ENCODE measurements around the gene SMPD3. TPM values are rescaled to one million over a fixed set of nuclear protein-coding genes. Genes with fewer than 3 reads are reported as not detected.
A peak's percentile ranks its signal among the peaks of the same experiment; 100 is the strongest.

SMPD3 gene
- total RNA-seq, 1 experiment from 2014 or later = 0.04 TPM

GRCh38 chr16:68458101-68458500, 9.8 kb upstream of the SMPD3 start:
- no peak overlapping the region for H3K4me3 ChIP-seq
- no peak overlapping the region for H3K27ac ChIP-seq
- H3K36me3 ChIP-seq = no peaks in the 10 kb centered on the region
- no peaks in the 10 kb centered on the region for H3K4me1 ChIP-seq
- H3K27me3 ChIP-seq = no peaks in the 10 kb centered on the region
- DNase-seq = no peak
- no peaks in the 10 kb centered on the region for H3K9me3 ChIP-seq (replicated peaks)

GRCh38 chr16:68455631-68456030, 7.3 kb upstream of the SMPD3 start:
- H3K36me3 ChIP-seq = no peaks in the 10 kb centered on the region
- H3K4me1 ChIP-seq = peaks cover 3% of the 10 kb centered on the region; the same call in 1 of the 2 replicates
- H3K4me3 ChIP-seq = no peak overlapping the region
- no peaks in the 10 kb centered on the region for H3K9me3 ChIP-seq (replicated peaks)
- H3K27ac ChIP-seq = no peak overlapping the region
- DNase-seq = no peak
- no peaks in the 10 kb centered on the region for H3K27me3 ChIP-seq

- H3K4me3 ChIP-seq = no peak overlapping the region
- DNase-seq = no peak
- no peaks in the 10 kb centered on the region for H3K9me3 ChIP-seq (replicated peaks)
- H3K27me3 ChIP-seq = no peaks in the 10 kb centered on the region
- no peak overlapping the region for H3K27ac ChIP-seq
- H3K4me1 ChIP-seq = peaks cover 3% of the 10 kb centered on the region; the same call in 1 of the 2 replicates
- no peaks in the 10 kb centered on the region for H3K36me3 ChIP-seq
These were observed 6.7 kb upstream of the SMPD3 start for GRCh38 chr16:68454920-68455435.

GRCh38 chr16:68453816-68454215, 5.5 kb upstream of the SMPD3 start:
- peaks cover 3% of the 10 kb centered on the region; the same call in 1 of the 2 replicates for H3K4me1 ChIP-seq
- DNase-seq = no peak
- no peaks in the 10 kb centered on the region for H3K9me3 ChIP-seq (replicated peaks)
- H3K36me3 ChIP-seq = no peaks in the 10 kb centered on the region
- H3K4me3 ChIP-seq = no peak overlapping the region
- no peaks in the 10 kb centered on the region for H3K27me3 ChIP-seq
- no peak overlapping the region for H3K27ac ChIP-seq

- no peaks in the 10 kb centered on the region for H3K27me3 ChIP-seq
- no peak for DNase-seq
- H3K4me1 ChIP-seq = peaks cover 3% of the 10 kb centered on the region; the same call in 1 of the 2 replicates
- H3K36me3 ChIP-seq = no peaks in the 10 kb centered on the region
- no peak overlapping the region for H3K4me3 ChIP-seq
- no peak overlapping the region for H3K27ac ChIP-seq
- no peaks in the 10 kb centered on the region for H3K9me3 ChIP-seq (replicated peaks)
These were observed 3.9 kb upstream of the SMPD3 start for GRCh38 chr16:68452176-68452575.

- Histone ChIP-seq H3K9me3 (replicated peaks) (no peaks in the 10 kb centered on the region), H3K27ac (no peak overlapping the region), H3K4me3 (no peak overlapping the region), H3K36me3 (no peaks in the 10 kb centered on the region), H3K27me3 (no peaks in the 10 kb centered on the region), H3K4me1 (peaks cover 3% of the 10 kb centered on the region; the same call in 1 of the 2 replicates)
- DNase-seq = no peak
These were observed 3.4 kb upstream of the SMPD3 start for GRCh38 chr16:68451676-68452075.

GRCh38 chr16:68450741-68451255, 2.5 kb upstream of the SMPD3 start:
- Histone ChIP-seq H3K27me3 (no peaks in the 10 kb centered on the region), H3K9me3 (replicated peaks) (no peaks in the 10 kb centered on the region), H3K4me3 (no peak overlapping the region), H3K27ac (no peak overlapping the region), H3K36me3 (no peaks in the 10 kb centered on the region), H3K4me1 (peaks cover 3% of the 10 kb centered on the region; the same call in 1 of the 2 replicates)
- DNase-seq = no peak

GRCh38 chr16:68447653-68448359, 502 bp downstream of the SMPD3 start:
- Histone ChIP-seq H3K27me3 (no peaks in the 10 kb centered on the region), H3K27ac (no peak overlapping the region), H3K4me1 (peaks cover 3% of the 10 kb centered on the region; the same call in 1 of the 2 replicates), H3K4me3 (no peak overlapping the region), H3K9me3 (replicated peaks) (no peaks in the 10 kb centered on the region), H3K36me3 (no peaks in the 10 kb centered on the region)
- DNase-seq = no peak

GRCh38 chr16:68446681-68447652, 1.3 kb downstream of the SMPD3 start:
- no peaks in the 10 kb centered on the region for H3K36me3 ChIP-seq
- H3K27ac ChIP-seq = no peak overlapping the region
- no peak for DNase-seq
- no peak overlapping the region for H3K4me3 ChIP-seq
- H3K27me3 ChIP-seq = no peaks in the 10 kb centered on the region
- peaks cover under 1% of the 10 kb centered on the region; the same call in 1 of the 2 replicates for H3K4me1 ChIP-seq
- H3K9me3 ChIP-seq (replicated peaks) = no peaks in the 10 kb centered on the region

- Histone ChIP-seq H3K36me3 (no peaks in the 10 kb centered on the region), H3K9me3 (replicated peaks) (no peaks in the 10 kb centered on the region), H3K4me1 (no peaks in the 10 kb centered on the region), H3K4me3 (no peak overlapping the region), H3K27ac (no peak overlapping the region), H3K27me3 (no peaks in the 10 kb centered on the region)
- DNase-seq = peak; percentile 23 to 54
These were observed 2.9 kb downstream of the SMPD3 start for GRCh38 chr16:68445458-68445857.

GRCh38 chr16:68444056-68444657, 4.2 kb downstream of the SMPD3 start:
- H3K36me3 ChIP-seq = no peaks in the 10 kb centered on the region
- H3K27me3 ChIP-seq = no peaks in the 10 kb centered on the region
- no peak overlapping the region for H3K4me3 ChIP-seq
- DNase-seq = peak; percentile 21 to 51
- H3K9me3 ChIP-seq (replicated peaks) = no peaks in the 10 kb centered on the region
- H3K4me1 ChIP-seq = no peaks in the 10 kb centered on the region
- no peak overlapping the region for H3K27ac ChIP-seq

- Histone ChIP-seq H3K4me1 (no peaks in the 10 kb centered on the region), H3K27ac (no peak overlapping the region), H3K36me3 (no peaks in the 10 kb centered on the region), H3K9me3 (replicated peaks) (no peaks in the 10 kb centered on the region), H3K27me3 (no peaks in the 10 kb centered on the region), H3K4me3 (no peak overlapping the region)
- peak; percentile 15 to 35 for DNase-seq
These were observed 11.7 kb downstream of the SMPD3 start for GRCh38 chr16:68436581-68436980.

- H3K27me3 ChIP-seq = no peaks in the 10 kb centered on the region
- H3K9me3 ChIP-seq (replicated peaks) = no peaks in the 10 kb centered on the region
- H3K27ac ChIP-seq = no peak overlapping the region
- no peaks in the 10 kb centered on the region for H3K36me3 ChIP-seq
- H3K4me3 ChIP-seq = no peak overlapping the region
- no peak for DNase-seq
- no peaks in the 10 kb centered on the region for H3K4me1 ChIP-seq
These were observed 13.6 kb downstream of the SMPD3 start for GRCh38 chr16:68434624-68435210.

- Histone ChIP-seq H3K4me3 (no peak overlapping the region), H3K27me3 (no peaks in the 10 kb centered on the region), H3K4me1 (no peaks in the 10 kb centered on the region), H3K9me3 (replicated peaks) (no peaks in the 10 kb centered on the region), H3K27ac (no peak overlapping the region), H3K36me3 (no peaks in the 10 kb centered on the region)
- no peak for DNase-seq
These were observed 15.0 kb downstream of the SMPD3 start for GRCh38 chr16:68433316-68433715.
